Peyer's patch (tissue), 4 donors: ENCODE measurements around the gene TRIM8. TPM values are rescaled to one million over a fixed set of nuclear protein-coding genes. Genes with fewer than 3 reads are reported as not detected.

ENCODE experiments used
- DNase-seq, 3 donors: peaks; one replicate each; pipeline ENCODE4 v3.0.0-alpha.2; 2017 to 2019
- H3K27ac ChIP-seq, 4 donors: fragments of 200-600 bp; sonication (generic); one replicate each; pipeline ENCODE4 v1.5.1; 2016 to 2019
- H3K27me3 ChIP-seq, 2 donors: fragments of 200-600 bp; sonication (generic); one replicate each; pipeline ENCODE4 v1.5.1; 2019
- H3K36me3 ChIP-seq, 3 donors: fragments of 200-600 bp; sonication (generic); one replicate each; pipeline ENCODE4 v1.5.1; 2016 to 2019
- H3K4me1 ChIP-seq, 4 donors: fragments of 200-600 bp; sonication (generic); one replicate each; pipeline ENCODE4 v1.5.1; 2016 to 2019
- H3K4me3 ChIP-seq, 4 donors: fragments of 200-600 bp; sonication (generic); 1 replicate in 3 of 4; 2 replicates in 1 of 4; pipeline ENCODE4 v1.5.1; 2016 to 2019; ENCODE audit warnings: mild to moderate bottlenecking in 1 of 4
- H3K9me3 ChIP-seq, 4 donors: fragments of 200-600 bp; sonication (generic); one replicate each; pipeline ENCODE4 v1.5.1; 2016 to 2019; ENCODE audit warnings: mild to moderate bottlenecking in 1 of 4
- POLR2A ChIP-seq, 2 donors: fragments of 450-650 bp; IDR thresholded peaks; one replicate each; pipeline ENCODE4 v1.5.1; 2017; ENCODE audit warnings: antibody characterized with exemption in 2 of 2, mild to moderate bottlenecking in 2 of 2, moderate library complexity in 2 of 2
- total RNA-seq, 4 donors: library from RNA; depleted of rRNA; stranded (reverse); fragments of >200 nt; gene quantifications; one replicate each; pipeline ENCODE4 v1.1.0, GENCODE V29; 2016
- TF ChIP-seq, protein P1 (sequence below), 6 experiments: fragments of 450-650 bp in 4 of 6; fragments of 200-600 bp in 2 of 6; sonication (generic) in 1 of 6; IDR thresholded peaks; one replicate each; pipeline ENCODE4 v1.5.1; 2017 to 2019; ENCODE audit warnings: antibody characterized with exemption in 6 of 6, mild to moderate bottlenecking in 3 of 6, moderate library complexity in 1 of 6

TRIM8 gene, protein sequence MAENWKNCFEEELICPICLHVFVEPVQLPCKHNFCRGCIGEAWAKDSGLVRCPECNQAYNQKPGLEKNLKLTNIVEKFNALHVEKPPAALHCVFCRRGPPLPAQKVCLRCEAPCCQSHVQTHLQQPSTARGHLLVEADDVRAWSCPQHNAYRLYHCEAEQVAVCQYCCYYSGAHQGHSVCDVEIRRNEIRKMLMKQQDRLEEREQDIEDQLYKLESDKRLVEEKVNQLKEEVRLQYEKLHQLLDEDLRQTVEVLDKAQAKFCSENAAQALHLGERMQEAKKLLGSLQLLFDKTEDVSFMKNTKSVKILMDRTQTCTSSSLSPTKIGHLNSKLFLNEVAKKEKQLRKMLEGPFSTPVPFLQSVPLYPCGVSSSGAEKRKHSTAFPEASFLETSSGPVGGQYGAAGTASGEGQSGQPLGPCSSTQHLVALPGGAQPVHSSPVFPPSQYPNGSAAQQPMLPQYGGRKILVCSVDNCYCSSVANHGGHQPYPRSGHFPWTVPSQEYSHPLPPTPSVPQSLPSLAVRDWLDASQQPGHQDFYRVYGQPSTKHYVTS
- 100 to 1,000 TPM in 3 of 4 donors, 10 to 100 TPM in 1; 88.3 to 154 (median 119) TPM for total RNA-seq

- peak within 1 kb of the TSS; percentile 98 to 100 (median 100) for H3K27ac ChIP-seq
- H3K36me3 ChIP-seq, result no peaks in the 10 kb centered on the region
- peak within 1 kb of the TSS; percentile 73 to 93 (median 80) for H3K4me3 ChIP-seq
- peaks cover 3 to 28% (median 24%) of the 10 kb centered on the region in 4 donors for H3K4me1 ChIP-seq
- no peaks in the 10 kb centered on the region for H3K9me3 ChIP-seq
- DNase-seq, result peak; percentile 60 to 89 (median 85)
- no peaks in the 10 kb centered on the region for H3K27me3 ChIP-seq
- TF ChIP-seq POLR2A (IDR thresholded peaks at IDR 0.05), result peak; percentile 81 to 82
- TF ChIP-seq, protein P1, sequence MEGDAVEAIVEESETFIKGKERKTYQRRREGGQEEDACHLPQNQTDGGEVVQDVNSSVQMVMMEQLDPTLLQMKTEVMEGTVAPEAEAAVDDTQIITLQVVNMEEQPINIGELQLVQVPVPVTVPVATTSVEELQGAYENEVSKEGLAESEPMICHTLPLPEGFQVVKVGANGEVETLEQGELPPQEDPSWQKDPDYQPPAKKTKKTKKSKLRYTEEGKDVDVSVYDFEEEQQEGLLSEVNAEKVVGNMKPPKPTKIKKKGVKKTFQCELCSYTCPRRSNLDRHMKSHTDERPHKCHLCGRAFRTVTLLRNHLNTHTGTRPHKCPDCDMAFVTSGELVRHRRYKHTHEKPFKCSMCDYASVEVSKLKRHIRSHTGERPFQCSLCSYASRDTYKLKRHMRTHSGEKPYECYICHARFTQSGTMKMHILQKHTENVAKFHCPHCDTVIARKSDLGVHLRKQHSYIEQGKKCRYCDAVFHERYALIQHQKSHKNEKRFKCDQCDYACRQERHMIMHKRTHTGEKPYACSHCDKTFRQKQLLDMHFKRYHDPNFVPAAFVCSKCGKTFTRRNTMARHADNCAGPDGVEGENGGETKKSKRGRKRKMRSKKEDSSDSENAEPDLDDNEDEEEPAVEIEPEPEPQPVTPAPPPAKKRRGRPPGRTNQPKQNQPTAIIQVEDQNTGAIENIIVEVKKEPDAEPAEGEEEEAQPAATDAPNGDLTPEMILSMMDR (IDR thresholded peaks at IDR 0.05), result peak in 2 of 6 experiments; percentile 24 to 31
These were observed at the start of gene TRIM8 for GRCh38 chr10:102644066-102644645. Gene TRIM8 (plus strand): TSS chr10:102644479. CDS start chr10:102644618, 139 bp downstream.

DNA sequence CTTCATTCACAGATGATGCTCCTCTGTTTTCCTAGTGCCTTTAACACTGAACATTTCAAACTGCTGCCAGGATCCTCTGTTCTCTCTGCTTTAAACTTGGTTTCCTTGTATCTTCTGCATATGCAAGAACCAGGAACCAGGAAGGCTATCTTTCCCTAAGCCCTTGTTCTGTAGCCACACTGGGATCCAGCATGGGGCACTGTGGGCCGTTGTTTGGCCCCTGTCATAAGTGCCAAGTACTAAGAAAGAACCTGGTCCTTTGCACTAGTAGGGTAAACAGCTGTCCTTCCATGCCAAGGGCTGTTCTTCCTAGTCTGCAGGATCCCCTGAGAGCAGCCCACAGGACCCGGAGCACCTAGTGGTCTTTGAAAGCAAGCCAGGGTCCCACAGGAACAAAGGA is 49.0 kb upstream of the TRIM8 start:
- Histone ChIP-seq H3K9me3 (no peaks in the 10 kb centered on the region), H3K27ac (no peak overlapping the region), H3K4me1 (peaks cover 0 to 13% (median 0%) of the 10 kb centered on the region in 4 donors), H3K27me3 (no peaks in the 10 kb centered on the region), H3K36me3 (peaks cover 0 to 35% (median 0%) of the 10 kb centered on the region in 3 donors), H3K4me3 (no peak overlapping the region)
- TF ChIP-seq, protein P1 (IDR thresholded peaks at IDR 0.05), result no peak
- no peak for TF ChIP-seq POLR2A (IDR thresholded peaks at IDR 0.05)
- DNase-seq, result no peak

DNA sequence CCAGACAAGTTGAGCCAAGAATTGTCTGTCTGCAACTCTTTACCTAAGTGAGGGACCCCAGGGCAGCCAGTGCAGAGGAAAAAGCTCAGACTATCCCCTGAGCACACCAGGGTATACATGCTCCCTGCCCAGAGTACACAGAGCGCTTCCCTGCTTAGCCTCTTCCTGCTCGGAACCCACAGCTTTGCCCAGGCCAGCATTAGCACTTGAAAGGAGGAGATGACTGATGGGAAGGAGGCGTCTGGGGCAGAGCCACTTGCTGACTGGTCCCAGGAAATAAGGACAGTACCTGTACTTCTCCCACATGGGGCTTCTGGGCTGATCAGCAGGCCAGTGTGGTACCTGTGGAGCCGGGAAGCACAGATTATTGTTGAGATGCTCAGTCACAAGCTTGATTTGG is 48.4 kb upstream of the TRIM8 start:
- H3K4me1 ChIP-seq, result peaks cover 0 to 13% (median 0%) of the 10 kb centered on the region in 4 donors
- H3K9me3 ChIP-seq, result no peaks in the 10 kb centered on the region
- H3K4me3 ChIP-seq, result no peak overlapping the region
- DNase-seq, result no peak
- TF ChIP-seq, protein P1 (IDR thresholded peaks at IDR 0.05), result no peak
- no peak for TF ChIP-seq POLR2A (IDR thresholded peaks at IDR 0.05)
- no peaks in the 10 kb centered on the region for H3K27me3 ChIP-seq
- H3K36me3 ChIP-seq, result peaks cover 0 to 39% (median 0%) of the 10 kb centered on the region in 3 donors
- H3K27ac ChIP-seq, result no peak overlapping the region

GRCh38 chr10:102596506-102596971 is 47.7 kb upstream of the TRIM8 start:
- no peaks in the 10 kb centered on the region for H3K9me3 ChIP-seq
- peaks cover 0 to 13% (median 0%) of the 10 kb centered on the region in 4 donors for H3K4me1 ChIP-seq
- H3K27ac ChIP-seq, result peak overlapping the region in 2 of 4 donors; percentile 33 to 42
- no peaks in the 10 kb centered on the region for H3K27me3 ChIP-seq
- H3K4me3 ChIP-seq, result no peak overlapping the region
- TF ChIP-seq, protein P1 (IDR thresholded peaks at IDR 0.05), result peak in 5 of 6 experiments; percentile 61 to 78 (median 71)
- TF ChIP-seq POLR2A (IDR thresholded peaks at IDR 0.05), result no peak
- peak in 1 of 3 donors; percentile 66 for DNase-seq
- H3K36me3 ChIP-seq, result peaks cover 0 to 42% (median 0%) of the 10 kb centered on the region in 3 donors

GRCh38 chr10:102597131-102597991 is 46.9 kb upstream of the TRIM8 start:
- Histone ChIP-seq H3K4me3 (no peak overlapping the region), H3K4me1 (peaks cover 0 to 13% (median 0%) of the 10 kb centered on the region in 4 donors), H3K27ac (peak overlapping the region in 2 of 4 donors; percentile 42 to 52), H3K27me3 (no peaks in the 10 kb centered on the region), H3K36me3 (peaks cover 0 to 42% (median 0%) of the 10 kb centered on the region in 3 donors), H3K9me3 (no peaks in the 10 kb centered on the region)
- no peak for DNase-seq
- TF ChIP-seq POLR2A (IDR thresholded peaks at IDR 0.05), result no peak
- TF ChIP-seq, protein P1 (IDR thresholded peaks at IDR 0.05), result no peak
